ENCODE data around the gene MGAT3.

- no peak for TF ChIP-seq SETDB1 (IDR thresholded peaks at IDR 0.05; ENCODE audit: insufficient read length, low read length)
- TF ChIP-seq CTCF (tag by site-specific recombination; IDR thresholded peaks at IDR 0.05): no peak
- no peak for TF ChIP-seq ZNF366 (tag by site-specific recombination; conservative IDR thresholded peaks at IDR 0.05)
- no peak for TF ChIP-seq YY1 (tag by site-specific recombination; IDR thresholded peaks at IDR 0.05)
- no peak for TF ChIP-seq ZBTB26 (tag by site-specific recombination; optimal IDR thresholded peaks at IDR 0.05)
- TF ChIP-seq GFI1B (tag by site-specific recombination; IDR thresholded peaks at IDR 0.05): no peak
- TF ChIP-seq ZNF274 (IDR thresholded peaks at IDR 0.05; ENCODE audit: low read length): no peak
- no peak for TF ChIP-seq ZNF274 (tag by site-specific recombination; IDR thresholded peaks at IDR 0.05; ENCODE audit: borderline replicate concordance)
- TF ChIP-seq KLF7 (tag by site-specific recombination; IDR thresholded peaks at IDR 0.05; ENCODE audit: borderline replicate concordance): no peak
- TF ChIP-seq ZNF660 (tag by site-specific recombination; IDR thresholded peaks at IDR 0.05): no peak
- TF ChIP-seq ZNF530 (tag by site-specific recombination; IDR thresholded peaks at IDR 0.05; ENCODE audit: low read depth): no peak
- TF ChIP-seq ZNF10 (tag by site-specific recombination; IDR thresholded peaks at IDR 0.05): no peak
- no peak for TF ChIP-seq ELK4 (IDR thresholded peaks at IDR 0.05; ENCODE audit: borderline replicate concordance, low read depth, low read length)
- no peak for TF ChIP-seq PRDM2 (tag by site-specific recombination; IDR thresholded peaks at IDR 0.05; ENCODE audit: borderline replicate concordance)
Observed at GRCh38 chr22:39418696-39419095, 38.1 kb upstream of the MGAT3 start.
